Neuronal stem cell (in vitro differentiated cells): Measurements from ENCODE around the gene TTPAL.

Experiments
- DNase-seq: peaks from one replicate; pipeline ENCODE4 v3.0.0-alpha.2; 2013; ENCODE audit warnings: low spot score
- H2AFZ ChIP-seq: one replicate; pipeline ENCODE4 v1.6.1; 2013; ENCODE audit warnings: mild to moderate bottlenecking, low read length, inconsistent platforms
- H2AK5ac ChIP-seq: 2 replicates; pipeline ENCODE4 v1.6.1; 2013; ENCODE audit warnings: low read depth, mild to moderate bottlenecking, inconsistent platforms, low read length, moderate library complexity, mixed read lengths
- H2BK120ac ChIP-seq: 2 replicates; pipeline ENCODE4 v1.6.1; 2013; ENCODE audit warnings: low read depth, mild to moderate bottlenecking, inconsistent platforms, low read length, moderate library complexity, mixed read lengths
- H2BK12ac ChIP-seq: one replicate; pipeline ENCODE4 v1.6.1; 2013; ENCODE audit warnings: low read length, inconsistent platforms
- H2BK15ac ChIP-seq: 2 replicates; pipeline ENCODE4 v1.6.1; 2013; ENCODE audit warnings: mild to moderate bottlenecking, low read length, inconsistent platforms, mixed read lengths
- H2BK5ac ChIP-seq: one replicate; pipeline ENCODE4 v1.6.1; 2013; ENCODE audit warnings: inconsistent platforms, mild to moderate bottlenecking, low read length, moderate library complexity
- H3K14ac ChIP-seq: one replicate; pipeline ENCODE4 v1.6.1; 2013; ENCODE audit warnings: low read length, inconsistent platforms
- H3K18ac ChIP-seq: 2 replicates; pipeline ENCODE4 v1.6.1; 2013; ENCODE audit warnings: low read length, inconsistent platforms
- H3K23ac ChIP-seq: 2 replicates; pipeline ENCODE4 v1.6.1; 2013; ENCODE audit warnings: low read depth, mild to moderate bottlenecking, mixed read lengths, low read length, inconsistent platforms; ENCODE audit not compliant: poor library complexity
- H3K27ac ChIP-seq: replicated peaks from 3 replicates; pipeline ENCODE4 v1.5.1; 2013; ENCODE audit warnings: low read length, inconsistent platforms
- H3K27me3 ChIP-seq, 3 experiments: 2 replicates each; pipeline ENCODE4 v1.6.1; 2013; ENCODE audit warnings: low read length in 3 of 3, mild to moderate bottlenecking in 2 of 3, inconsistent platforms in 1 of 3, low read depth in 1 of 3, mixed read lengths in 1 of 3, moderate library complexity in 1 of 3; ENCODE audit not compliant: control insufficient read depth in 3 of 3, insufficient read depth in 3 of 3
- H3K36me3 ChIP-seq, 2 donors: replicated peaks in 1 of 2; 2 replicates each; pipeline ENCODE4 v1.6.1; 2013; ENCODE audit warnings: low read length in 2 of 2; ENCODE audit not compliant: control insufficient read depth in 2 of 2, insufficient read depth in 2 of 2
- H3K4ac ChIP-seq: 2 replicates; pipeline ENCODE4 v1.6.1; 2013; ENCODE audit warnings: inconsistent platforms, mild to moderate bottlenecking, low read length, moderate library complexity
- H3K4me1 ChIP-seq, 2 donors: 1 replicate in 1 of 2; 2 replicates in 1 of 2; pipeline ENCODE4 v1.6.1; 2013; ENCODE audit warnings: low read length in 2 of 2, low read depth in 1 of 2; ENCODE audit not compliant: control insufficient read depth in 2 of 2, insufficient read depth in 1 of 2
- H3K4me2 ChIP-seq: one replicate; pipeline ENCODE4 v1.6.1; 2013; ENCODE audit warnings: mild to moderate bottlenecking, low read length, inconsistent platforms; ENCODE audit not compliant: insufficient read depth, poor library complexity, severe bottlenecking
- H3K4me3 ChIP-seq, 2 donors: 2 replicates each; pipeline ENCODE4 v1.5.1; 2013; ENCODE audit warnings: low read length in 2 of 2, mild to moderate bottlenecking in 2 of 2, inconsistent platforms in 1 of 2, moderate library complexity in 1 of 2
- H3K79me1 ChIP-seq: one replicate; pipeline ENCODE4 v1.6.1; 2013; ENCODE audit warnings: low read depth, mild to moderate bottlenecking, inconsistent platforms, low read length, moderate library complexity
- H3K9ac ChIP-seq: one replicate; pipeline ENCODE4 v1.6.1; 2013; ENCODE audit warnings: mild to moderate bottlenecking, low read depth, low read length, inconsistent platforms; ENCODE audit not compliant: poor library complexity
- H3K9me3 ChIP-seq, 2 donors: replicated peaks in 1 of 2; 2 replicates each; pipeline versions ENCODE3 to v1.6.1; 2013; ENCODE audit warnings: low read length in 2 of 2, mild to moderate bottlenecking in 2 of 2, inconsistent platforms in 1 of 2, low read depth in 1 of 2, mixed read lengths in 1 of 2, moderate library complexity in 1 of 2; ENCODE audit not compliant: control insufficient read depth in 2 of 2, insufficient read depth in 1 of 2
- H4K8ac ChIP-seq: one replicate; pipeline ENCODE4 v1.6.1; 2013; ENCODE audit warnings: low read depth, mild to moderate bottlenecking, inconsistent platforms, low read length, moderate library complexity
- H4K91ac ChIP-seq: one replicate; pipeline ENCODE4 v1.6.1; 2013; ENCODE audit warnings: low read length, low read depth, mild to moderate bottlenecking, inconsistent platforms; ENCODE audit not compliant: poor library complexity
- WGBS, 2 donors: extraction: QIAGEN DNeasy Blood & Tissue Kit; methylation state at CpG; one replicate each; pipeline ENCODE4 v1.1.7; 2013; ENCODE audit warnings: missing lambda C conversion rate in 2 of 2, mixed read lengths in 1 of 2; ENCODE audit not compliant: insufficient read length in 2 of 2, insufficient replicate concordance in 1 of 2; ENCODE audit errors: extremely low coverage in 2 of 2; 5-methylcytosine and 5-hydroxymethylcytosine counted together

The TTPAL gene

DNA sequence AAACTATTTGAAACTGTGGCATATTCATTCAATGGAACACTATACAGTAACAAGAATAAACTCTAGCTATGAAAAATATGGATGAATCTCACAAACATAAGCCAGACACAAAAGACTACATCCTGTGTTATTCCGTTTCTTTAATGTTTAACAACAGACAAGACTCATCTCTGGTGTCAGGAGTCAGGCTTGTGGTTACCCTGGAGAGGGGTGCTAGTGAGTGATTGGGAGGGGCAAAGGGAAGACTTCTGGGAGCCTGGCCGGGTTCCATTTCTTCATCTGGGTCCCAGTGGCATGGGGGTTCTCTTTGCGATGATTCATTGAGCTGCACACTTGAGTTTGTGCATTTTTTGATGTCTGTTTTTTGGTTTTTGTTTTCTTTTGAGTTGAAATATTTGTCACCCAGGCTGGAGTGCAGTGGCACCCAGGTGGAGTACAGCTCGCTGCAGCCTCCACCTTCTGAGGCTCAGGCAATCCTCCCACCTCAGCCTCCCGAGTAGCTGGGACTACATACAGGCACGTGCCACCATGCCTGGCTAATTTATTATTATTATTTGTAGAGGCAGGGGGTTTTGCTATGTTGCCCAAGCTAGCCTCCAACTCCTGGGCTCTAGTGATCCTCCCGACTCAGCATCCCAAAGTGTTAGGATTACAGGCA, 21.2 kb upstream of the TTPAL start:
- Histone ChIP-seq H3K4me2 (no peak overlapping the region), H2AFZ (no peak overlapping the region), H3K14ac (no peak overlapping the region), H2BK15ac (no peak overlapping the region), H3K4ac (no peak overlapping the region), H3K18ac (no peak overlapping the region), H3K27me3 (peaks cover 0 to 10% (median 0%) of the 10 kb centered on the region in 3 experiments), H4K91ac (no peak overlapping the region), H3K9ac (no peak overlapping the region), H3K79me1 (no peaks in the 10 kb centered on the region), H3K4me3 (no peak overlapping the region), H3K23ac (no peak overlapping the region), H3K27ac (no peak overlapping the region), H2BK120ac (no peak overlapping the region), H4K8ac (no peak overlapping the region), H3K36me3 (no peaks in the 10 kb centered on the region), H3K9me3 (no peaks in the 10 kb centered on the region), H2AK5ac (no peak overlapping the region), H3K4me1 (no peaks in the 10 kb centered on the region), H2BK12ac (no peak overlapping the region), H2BK5ac (no peak overlapping the region)
- WGBS, 2 donors: no CpG with 5 or more reads among the region's 7 CpGs
- no peak for DNase-seq

DNA sequence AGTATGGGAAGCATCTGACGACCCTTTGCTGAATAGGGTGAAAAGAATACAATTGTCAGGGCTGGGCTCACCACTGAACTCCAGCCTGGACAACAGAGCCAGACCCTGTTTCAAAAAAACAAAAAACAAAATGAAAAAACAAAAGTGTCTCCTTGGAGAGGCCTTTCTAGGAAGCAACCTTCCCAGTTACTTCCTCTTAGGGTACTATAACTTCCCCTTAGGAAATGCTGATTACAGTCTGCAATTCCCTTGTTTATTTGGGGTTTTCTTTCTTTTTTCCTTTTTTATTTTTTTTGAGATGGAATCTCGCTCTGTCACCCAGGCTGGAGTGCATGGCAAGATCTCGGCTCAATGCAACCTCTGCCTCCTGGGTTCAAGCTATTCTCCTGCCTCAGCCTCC, 20.5 kb upstream of the TTPAL start:
- Histone ChIP-seq H2BK5ac (no peak overlapping the region), H3K4me3 (no peak overlapping the region), H3K9me3 (no peaks in the 10 kb centered on the region), H3K4ac (no peak overlapping the region), H2BK15ac (no peak overlapping the region), H4K8ac (no peak overlapping the region), H3K79me1 (no peaks in the 10 kb centered on the region), H2AK5ac (no peak overlapping the region), H3K23ac (no peak overlapping the region), H2BK12ac (no peak overlapping the region), H2BK120ac (no peak overlapping the region), H3K4me1 (no peaks in the 10 kb centered on the region), H3K14ac (no peak overlapping the region), H2AFZ (no peak overlapping the region), H3K27me3 (peaks cover 0 to 10% (median 0%) of the 10 kb centered on the region in 3 experiments), H3K9ac (no peak overlapping the region), H3K36me3 (no peaks in the 10 kb centered on the region), H4K91ac (no peak overlapping the region), H3K4me2 (no peak overlapping the region), H3K18ac (no peak overlapping the region), H3K27ac (no peak overlapping the region)
- no CpG with 5 or more reads among the region's 3 CpGs for WGBS, 2 donors
- no peak for DNase-seq

DNA sequence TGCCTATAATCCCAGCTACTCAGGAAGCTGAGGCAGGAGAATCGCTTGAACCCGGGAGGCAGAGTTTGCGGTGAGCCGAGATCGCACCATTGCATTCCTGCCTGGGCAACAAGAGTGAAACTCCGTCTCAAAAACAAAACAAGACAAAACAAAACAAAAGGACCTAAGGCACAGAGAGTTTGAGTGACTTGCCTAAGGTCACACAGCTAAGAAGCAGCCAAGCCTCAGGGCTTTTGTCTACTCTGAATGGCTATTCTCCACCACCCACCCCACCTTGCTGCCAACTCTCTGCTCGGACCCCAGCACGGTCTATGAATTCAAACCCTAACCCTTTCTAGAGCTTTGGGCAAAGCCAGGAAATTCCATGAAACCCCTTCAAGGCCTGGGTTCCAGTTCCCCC, 19.1 kb upstream of the TTPAL start:
- Histone ChIP-seq H4K8ac (no peak overlapping the region), H2BK5ac (no peak overlapping the region), H3K18ac (no peak overlapping the region), H3K4me3 (no peak overlapping the region), H3K14ac (no peak overlapping the region), H3K4me1 (no peaks in the 10 kb centered on the region), H3K9ac (no peak overlapping the region), H3K4me2 (no peak overlapping the region), H3K27me3 (no peaks in the 10 kb centered on the region), H3K79me1 (no peaks in the 10 kb centered on the region), H2AFZ (no peak overlapping the region), H3K9me3 (no peaks in the 10 kb centered on the region), H3K27ac (no peak overlapping the region), H2AK5ac (no peak overlapping the region), H2BK12ac (no peak overlapping the region), H3K4ac (no peak overlapping the region), H3K23ac (no peak overlapping the region), H3K36me3 (no peaks in the 10 kb centered on the region), H2BK15ac (no peak overlapping the region), H4K91ac (no peak overlapping the region), H2BK120ac (no peak overlapping the region)
- no peak for DNase-seq
- WGBS, 2 donors: no CpG with 5 or more reads among the region's 8 CpGs

DNA sequence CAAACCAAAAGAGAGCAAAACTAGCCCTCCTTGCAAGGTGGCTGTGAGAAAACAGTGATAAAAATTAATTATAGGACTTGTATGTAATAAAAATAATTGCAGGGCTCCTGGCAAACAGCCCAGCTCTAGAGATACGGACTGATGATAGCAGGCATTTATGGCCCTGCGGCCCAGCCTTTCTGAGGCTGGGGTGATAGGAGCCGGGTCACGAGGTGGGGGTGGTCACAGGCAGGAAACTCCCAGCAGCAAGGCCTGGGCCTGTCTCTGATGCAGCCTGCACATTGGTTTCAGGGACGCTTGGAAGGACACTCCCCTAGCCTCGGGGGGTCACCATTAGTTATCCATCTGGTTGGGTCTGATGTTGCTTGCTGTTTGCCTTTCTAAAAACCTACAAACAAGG, 18.7 kb upstream of the TTPAL start:
- no peak overlapping the region for H3K27ac ChIP-seq
- no peak overlapping the region for H3K4me3 ChIP-seq

More for the DNA sequence above, 18.7 kb upstream of the TTPAL start:
- no peak overlapping the region for H3K4me2 ChIP-seq
- DNase-seq: no peak
- H2BK12ac ChIP-seq: no peak overlapping the region
- no peak overlapping the region for H4K8ac ChIP-seq
- H2BK120ac ChIP-seq: no peak overlapping the region
- H3K14ac ChIP-seq: no peak overlapping the region
- H2AK5ac ChIP-seq: no peak overlapping the region
- H3K36me3 ChIP-seq: no peaks in the 10 kb centered on the region
- no CpG with 5 or more reads among the region's 6 CpGs for WGBS, 2 donors
- H2BK5ac ChIP-seq: no peak overlapping the region
- no peak overlapping the region for H3K4ac ChIP-seq
- no peak overlapping the region for H2AFZ ChIP-seq
- H3K18ac ChIP-seq: no peak overlapping the region
- no peak overlapping the region for H3K9ac ChIP-seq
- H2BK15ac ChIP-seq: no peak overlapping the region
- H3K23ac ChIP-seq: no peak overlapping the region
- H3K9me3 ChIP-seq: no peaks in the 10 kb centered on the region
- no peak overlapping the region for H4K91ac ChIP-seq
- no peaks in the 10 kb centered on the region for H3K79me1 ChIP-seq
- no peaks in the 10 kb centered on the region for H3K27me3 ChIP-seq
- no peaks in the 10 kb centered on the region for H3K4me1 ChIP-seq
